ENCODE results near the gene USP24. TPM values are rescaled to one million over a fixed set of nuclear protein-coding genes. Genes with fewer than 3 reads are reported as not detected.

The USP24 gene
- polyA plus RNA-seq, 1 donor (not counting 4 experiments of a cell fraction or from before 2014, with no cell fraction given): 22.5 TPM

DNA sequence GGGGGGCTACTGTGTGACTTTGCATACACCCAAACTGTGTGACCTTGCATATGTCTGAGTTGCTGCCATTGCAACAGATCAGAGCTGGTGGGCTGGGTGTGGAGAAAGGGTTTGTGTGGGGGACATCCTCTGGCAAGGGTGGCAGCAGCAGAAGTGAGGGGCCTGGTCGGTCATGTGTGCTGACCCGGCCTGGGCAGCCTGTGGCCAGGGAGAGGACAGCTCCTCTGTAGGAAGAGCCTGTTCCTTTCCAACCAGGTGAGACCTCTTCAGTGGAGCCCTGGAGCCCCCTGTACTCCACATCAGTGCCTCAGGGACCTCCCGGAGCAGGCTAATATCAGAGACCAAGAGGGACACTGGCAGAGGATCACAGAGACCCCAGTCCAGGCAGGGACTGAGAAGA lies 167.6 kb downstream of the USP24 start:
- Histone ChIP-seq H4K20me1 (ENCODE audit: control insufficient read depth, extremely low read depth, insufficient read depth, low read length) (peaks cover 66% of the 10 kb centered on the region), H3K4me2 (ENCODE audit: control insufficient read depth, extremely low read depth, insufficient read depth, low read depth, low read length) (no peak overlapping the region), H3K79me2 (ENCODE audit: control insufficient read depth, insufficient read depth, low read length) (peaks cover 99% of the 10 kb centered on the region), H3K4me3 (ENCODE audit: control insufficient read depth in 2 of 3, extremely low read depth in 1 of 3, insufficient read depth in 2 of 3, low read depth in 1 of 3, low read length in 3 of 3) (no peak overlapping the region), H3K27me3 (ENCODE audit: control insufficient read depth, extremely low read depth, insufficient read depth, low read length) (no peaks in the 10 kb centered on the region), H3K4me1 (ENCODE audit: control insufficient read depth, extremely low read depth, insufficient read depth, low read length) (peaks cover 37% of the 10 kb centered on the region), H3K9me1 (ENCODE audit: control insufficient read depth, extremely low read depth, insufficient read depth, low read length) (peaks cover 9% of the 10 kb centered on the region), H2AFZ (ENCODE audit: control insufficient read depth, low read length) (no peak overlapping the region), H3K27ac (ENCODE audit: control insufficient read depth, insufficient read depth, low read length) (no peak overlapping the region), H3K36me3 (ENCODE audit: control insufficient read depth in 2 of 2, extremely low read depth in 1 of 2, insufficient read depth in 2 of 2, low read length in 2 of 2) (peaks cover 51 to 76% of the 10 kb centered on the region in 2 experiments), H3K9ac (ENCODE audit: control insufficient read depth, extremely low read depth, insufficient read depth, low read length) (no peak overlapping the region), H3K9me3 (ENCODE audit: control insufficient read depth, low read depth, low read length) (no peaks in the 10 kb centered on the region)
- DNase-seq (ENCODE audit: low read depth, low spot score): no peak
- no peak for TF ChIP-seq EZH2 (IDR thresholded peaks at IDR 0.05; ENCODE audit: low read length)
- TF ChIP-seq, protein P1, sequence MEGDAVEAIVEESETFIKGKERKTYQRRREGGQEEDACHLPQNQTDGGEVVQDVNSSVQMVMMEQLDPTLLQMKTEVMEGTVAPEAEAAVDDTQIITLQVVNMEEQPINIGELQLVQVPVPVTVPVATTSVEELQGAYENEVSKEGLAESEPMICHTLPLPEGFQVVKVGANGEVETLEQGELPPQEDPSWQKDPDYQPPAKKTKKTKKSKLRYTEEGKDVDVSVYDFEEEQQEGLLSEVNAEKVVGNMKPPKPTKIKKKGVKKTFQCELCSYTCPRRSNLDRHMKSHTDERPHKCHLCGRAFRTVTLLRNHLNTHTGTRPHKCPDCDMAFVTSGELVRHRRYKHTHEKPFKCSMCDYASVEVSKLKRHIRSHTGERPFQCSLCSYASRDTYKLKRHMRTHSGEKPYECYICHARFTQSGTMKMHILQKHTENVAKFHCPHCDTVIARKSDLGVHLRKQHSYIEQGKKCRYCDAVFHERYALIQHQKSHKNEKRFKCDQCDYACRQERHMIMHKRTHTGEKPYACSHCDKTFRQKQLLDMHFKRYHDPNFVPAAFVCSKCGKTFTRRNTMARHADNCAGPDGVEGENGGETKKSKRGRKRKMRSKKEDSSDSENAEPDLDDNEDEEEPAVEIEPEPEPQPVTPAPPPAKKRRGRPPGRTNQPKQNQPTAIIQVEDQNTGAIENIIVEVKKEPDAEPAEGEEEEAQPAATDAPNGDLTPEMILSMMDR (optimal IDR thresholded peaks at IDR 0.05 in 1 of 3, IDR thresholded peaks at IDR 0.05 in 1 of 3, conservative IDR thresholded peaks at IDR 0.05 in 1 of 3; ENCODE audit: extremely low read depth in 1 of 3, insufficient read depth in 2 of 3, low read length in 3 of 3): no peak
- dilution Hi-C loops (cut with MboI; ENCODE audit: extremely low pct_ligation_motif_present, low sequenced_read_pairs): no loop called here
- FAIRE-seq: no peak

DNA sequence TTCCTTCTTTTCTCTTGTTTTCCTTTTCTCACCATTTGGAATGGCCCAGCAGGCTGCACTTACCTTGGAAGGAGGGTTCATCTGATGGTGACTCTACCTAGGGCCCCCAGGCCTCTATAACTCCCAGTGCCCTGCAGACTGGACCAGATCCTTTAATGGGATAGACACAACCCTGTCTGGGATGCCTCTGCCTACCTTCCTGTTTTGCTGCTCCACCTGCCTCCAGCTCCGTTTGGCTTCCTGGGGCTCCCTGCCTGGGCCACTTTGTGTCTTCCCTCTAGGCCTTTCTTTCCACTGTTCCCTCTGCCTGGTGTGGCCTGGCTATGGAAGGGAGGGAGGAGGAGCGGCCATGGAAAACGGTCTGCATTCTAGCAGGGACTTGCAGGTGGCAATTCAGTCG lies 168.3 kb downstream of the USP24 start:
- Histone ChIP-seq H3K27ac (ENCODE audit: control insufficient read depth, insufficient read depth, low read length) (no peak overlapping the region), H3K4me2 (ENCODE audit: control insufficient read depth, extremely low read depth, insufficient read depth, low read depth, low read length) (no peak overlapping the region), H3K27me3 (ENCODE audit: control insufficient read depth, extremely low read depth, insufficient read depth, low read length) (no peaks in the 10 kb centered on the region), H3K4me3 (ENCODE audit: control insufficient read depth in 2 of 3, extremely low read depth in 1 of 3, insufficient read depth in 2 of 3, low read depth in 1 of 3, low read length in 3 of 3) (no peak overlapping the region), H3K9ac (ENCODE audit: control insufficient read depth, extremely low read depth, insufficient read depth, low read length) (no peak overlapping the region), H3K9me3 (ENCODE audit: control insufficient read depth, low read depth, low read length) (no peaks in the 10 kb centered on the region), H3K9me1 (ENCODE audit: control insufficient read depth, extremely low read depth, insufficient read depth, low read length) (peaks cover 9% of the 10 kb centered on the region), H2AFZ (ENCODE audit: control insufficient read depth, low read length) (no peak overlapping the region), H3K79me2 (ENCODE audit: control insufficient read depth, insufficient read depth, low read length) (peaks cover 99% of the 10 kb centered on the region), H3K4me1 (ENCODE audit: control insufficient read depth, extremely low read depth, insufficient read depth, low read length) (peaks cover 45% of the 10 kb centered on the region), H3K36me3 (ENCODE audit: control insufficient read depth in 2 of 2, extremely low read depth in 1 of 2, insufficient read depth in 2 of 2, low read length in 2 of 2) (peaks cover 45 to 70% of the 10 kb centered on the region in 2 experiments), H4K20me1 (ENCODE audit: control insufficient read depth, extremely low read depth, insufficient read depth, low read length) (peaks cover 73% of the 10 kb centered on the region)
- no peak for DNase-seq (ENCODE audit: low read depth, low spot score)
- dilution Hi-C loops (cut with MboI; ENCODE audit: extremely low pct_ligation_motif_present, low sequenced_read_pairs): no loop called here
- no peak for FAIRE-seq
- TF ChIP-seq EZH2 (IDR thresholded peaks at IDR 0.05; ENCODE audit: low read length): no peak
- TF ChIP-seq, protein P1 (optimal IDR thresholded peaks at IDR 0.05 in 1 of 3, IDR thresholded peaks at IDR 0.05 in 1 of 3, conservative IDR thresholded peaks at IDR 0.05 in 1 of 3; ENCODE audit: extremely low read depth in 1 of 3, insufficient read depth in 2 of 3, low read length in 3 of 3): no peak

All from keratinocyte (primary cell).